ENCODE measurements around the gene ADNP2. TPM values are rescaled to one million over a fixed set of nuclear protein-coding genes. Genes with fewer than 3 reads are reported as not detected.

The ADNP2 gene
- total and polyA plus RNA-seq, 7 donors, result 1.5 to 4.6 (median 3.4) TPM

GRCh38 chr18:80147037-80147417 is 38.0 kb downstream of the ADNP2 start:
- DNase-seq (no peak), ATAC-seq (peak; percentile 21 to 49 (median 42))
- intact Hi-C loops (cut with DNase I), result no loop called here
- no peaks in the 10 kb centered on the region for H3K36me3 ChIP-seq (ENCODE audit: insufficient read depth in 1 of 2, low read depth in 1 of 2)
- no peak overlapping the region for H3K27ac ChIP-seq
- no peaks in the 10 kb centered on the region for H3K27me3 ChIP-seq (ENCODE audit: insufficient read depth in 3 of 3, low read length in 2 of 3)
- no peaks in the 10 kb centered on the region for H3K9me3 ChIP-seq
- H3K4me3 ChIP-seq, result peak overlapping the region; percentile 78
- no peak for TF ChIP-seq CTCF (IDR thresholded peaks at IDR 0.05)
- H3K4me1 ChIP-seq, result no peaks in the 10 kb centered on the region
- WGBS, 3 donors, result 24 to 40% (median 29%) methylated on average over 12 of the region's 12 CpGs

GRCh38 chr18:80147418-80148325 is 38.6 kb downstream of the ADNP2 start:
- H3K27ac ChIP-seq, result no peak overlapping the region
- no peaks in the 10 kb centered on the region for H3K9me3 ChIP-seq
- intact Hi-C loops (cut with DNase I), result no loop called here
- ATAC-seq (peak; percentile 88 to 98 (median 93)), DNase-seq (peak; percentile 81 to 89)
- no peaks in the 10 kb centered on the region for H3K27me3 ChIP-seq (ENCODE audit: insufficient read depth in 3 of 3, low read length in 2 of 3)
- WGBS, 3 donors, result 21 to 36% (median 32%) methylated on average over 52 of the region's 52 CpGs
- H3K36me3 ChIP-seq (ENCODE audit: insufficient read depth in 1 of 2, low read depth in 1 of 2), result no peaks in the 10 kb centered on the region
- TF ChIP-seq CTCF (IDR thresholded peaks at IDR 0.05), result no peak
- peak overlapping the region; percentile 78 for H3K4me3 ChIP-seq
- no peaks in the 10 kb centered on the region for H3K4me1 ChIP-seq

GRCh38 chr18:80148326-80149199 is 39.5 kb downstream of the ADNP2 start:
- peak in 1 of 4 donors; percentile 45 for ATAC-seq
- intact Hi-C loops (cut with DNase I), result no loop called here
- H3K4me3 ChIP-seq, result peak overlapping the region; percentile 78
- H3K36me3 ChIP-seq (ENCODE audit: insufficient read depth in 1 of 2, low read depth in 1 of 2), result no peaks in the 10 kb centered on the region
- H3K9me3 ChIP-seq, result no peaks in the 10 kb centered on the region
- H3K27ac ChIP-seq, result no peak overlapping the region
- no peak for TF ChIP-seq CTCF (IDR thresholded peaks at IDR 0.05)
- H3K4me1 ChIP-seq, result no peaks in the 10 kb centered on the region
- no peaks in the 10 kb centered on the region for H3K27me3 ChIP-seq (ENCODE audit: insufficient read depth in 3 of 3, low read length in 2 of 3)
- DNase-seq, result no peak
- WGBS, 3 donors, result 50 to 55% (median 50%) methylated on average over 34 of the region's 34 CpGs

GRCh38 chr18:80149667-80150066 is 40.6 kb downstream of the ADNP2 start:
- intact Hi-C loops (cut with DNase I), result no loop called here

More at GRCh38 chr18:80149667-80150066, 40.6 kb downstream of the ADNP2 start:
- no peak for TF ChIP-seq CTCF (IDR thresholded peaks at IDR 0.05)
- no peaks in the 10 kb centered on the region for H3K4me1 ChIP-seq
- H3K4me3 ChIP-seq, result no peak overlapping the region
- H3K27ac ChIP-seq, result no peak overlapping the region
- no peaks in the 10 kb centered on the region for H3K27me3 ChIP-seq (ENCODE audit: insufficient read depth in 3 of 3, low read length in 2 of 3)
- H3K36me3 ChIP-seq (ENCODE audit: insufficient read depth in 1 of 2, low read depth in 1 of 2), result no peaks in the 10 kb centered on the region
- no peaks in the 10 kb centered on the region for H3K9me3 ChIP-seq
- no peak for DNase-seq
- no peak for ATAC-seq
